HL-60 (cell line): ENCODE measurements around the gene PSMB10.
A peak's percentile ranks its signal among the peaks of the same experiment; 100 is the strongest.

Experiments
- DNase-seq, 2 experiments: peaks; one replicate each; pipeline ENCODE4 v3.0.0-alpha.2; 2010 to 2020; ENCODE audit warnings: low read depth in 1 of 2, low spot score in 1 of 2
- H3K27ac ChIP-seq: fragments of 250-450 bp; sonication (Bioruptor Pico); replicated peaks from 2 replicates; pipeline ENCODE4 v1.5.1; 2020; ENCODE audit warnings: mild to moderate bottlenecking, moderate library complexity
- H3K27me3 ChIP-seq: fragments of 250-450 bp; sonication (Bioruptor Pico); 2 replicates; pipeline ENCODE4 v1.5.1; 2021; ENCODE audit warnings: mild to moderate bottlenecking, moderate library complexity; ENCODE audit not compliant: insufficient read depth, poor library complexity, severe bottlenecking
- H3K4me3 ChIP-seq: replicated peaks from 2 replicates; pipeline ENCODE4 v1.5.1; 2011; ENCODE audit warnings: mild to moderate bottlenecking, control low read depth, low read length; ENCODE audit not compliant: insufficient read depth
- CTCF ChIP-seq: IDR thresholded peaks from one replicate; pipeline ENCODE4 v1.5.1; 2011; ENCODE audit warnings: low read length, control low read depth, inconsistent platforms; ENCODE audit not compliant: insufficient read depth
- GABPA ChIP-seq: IDR thresholded peaks from 2 replicates; pipeline ENCODE4 v1.6.1; 2012; ENCODE audit warnings: low read depth
- POLR2AphosphoS5 ChIP-seq: IDR thresholded peaks from 2 replicates; pipeline ENCODE4 v1.6.1; 2012; ENCODE audit warnings: low read depth
- REST ChIP-seq: IDR thresholded peaks from 2 replicates; pipeline ENCODE4 v1.6.1; 2012; ENCODE audit warnings: low read depth; ENCODE audit not compliant: insufficient replicate concordance
- SPI1 ChIP-seq: IDR thresholded peaks from 2 replicates; pipeline ENCODE4 v1.6.1; 2012; ENCODE audit warnings: low read depth, mild to moderate bottlenecking, borderline replicate concordance

PSMB10 gene

GRCh38 chr16:67935101-67935401, 1.6 kb downstream of the PSMB10 start:
- Histone ChIP-seq H3K27me3 (no peaks in the 10 kb centered on the region), H3K27ac (peak overlapping the region; percentile 94), H3K4me3 (peak overlapping the region; percentile 94)
- DNase-seq: no peak
- TF ChIP-seq GABPA (no peak), POLR2AphosphoS5 (peak; percentile 23; the same call in 1 of the 2 replicates), SPI1 (no peak)

GRCh38 chr16:67934306-67935100, 2.1 kb downstream of the PSMB10 start:
- DNase-seq: no peak
- TF ChIP-seq GABPA (no peak), REST (no peak), CTCF (no peak), POLR2AphosphoS5 (no peak; the same call in 1 of the 2 replicates), SPI1 (no peak)
- no peak overlapping the region for H3K27ac ChIP-seq
- H3K4me3 ChIP-seq: peak overlapping the region; percentile 94
- no peaks in the 10 kb centered on the region for H3K27me3 ChIP-seq

GRCh38 chr16:67933805-67934204, 2.8 kb downstream of the PSMB10 start:
- Histone ChIP-seq H3K27ac (no peak overlapping the region), H3K4me3 (no peak overlapping the region), H3K27me3 (no peaks in the 10 kb centered on the region)
- TF ChIP-seq CTCF: no peak
- no peak; the same call in 1 of the 2 replicates for TF ChIP-seq POLR2AphosphoS5
- no peak for TF ChIP-seq GABPA
- no peak for TF ChIP-seq SPI1
- TF ChIP-seq REST: no peak
- no peak for DNase-seq

GRCh38 chr16:67932462-67932840, 4.2 kb downstream of the PSMB10 start:
- no peak for TF ChIP-seq REST
- no peak for TF ChIP-seq SPI1
- no peak; the same call in 1 of the 2 replicates for TF ChIP-seq POLR2AphosphoS5
- no peak for TF ChIP-seq CTCF
- no peak for TF ChIP-seq GABPA
- Histone ChIP-seq H3K4me3 (no peak overlapping the region), H3K27me3 (no peaks in the 10 kb centered on the region), H3K27ac (no peak overlapping the region)
- DNase-seq: no peak
